Middle frontal gyrus (tissue), 1 donor: ENCODE results near the gene FPR1.
A peak's percentile ranks its signal among the peaks of the same experiment; 100 is the strongest.

Experiments
- DNase-seq: peaks from one replicate; pipeline ENCODE4 v3.0.0-alpha.2; 2015; ENCODE audit warnings: low spot score; ENCODE audit errors: extremely low spot score

The FPR1 gene

DNA sequence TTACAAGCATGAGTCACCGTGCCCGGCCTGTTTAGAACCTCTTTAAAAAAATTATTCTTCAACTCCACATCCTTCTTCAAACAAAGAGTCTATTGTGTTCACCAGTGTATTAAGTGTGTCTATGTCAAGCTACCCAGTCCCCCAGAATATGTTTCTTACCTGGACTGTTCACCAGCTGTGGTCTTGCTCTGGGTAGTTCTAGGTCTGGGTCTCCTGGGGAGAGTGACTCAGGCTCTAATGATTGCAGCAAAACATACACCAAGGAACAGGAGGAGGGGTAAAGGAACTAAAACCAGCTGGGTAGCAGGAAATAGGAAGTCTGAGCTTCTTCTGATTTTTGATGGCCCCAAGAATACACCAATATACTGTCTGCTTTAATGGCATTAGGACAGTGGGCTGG, at the start of gene FPR1:
TSS of gene FPR1 (minus strand) at position 224 of the 400 bp plus-strand sequence. CDS start 4,884 bp downstream, outside the sequence.
- no peak for DNase-seq

DNA sequence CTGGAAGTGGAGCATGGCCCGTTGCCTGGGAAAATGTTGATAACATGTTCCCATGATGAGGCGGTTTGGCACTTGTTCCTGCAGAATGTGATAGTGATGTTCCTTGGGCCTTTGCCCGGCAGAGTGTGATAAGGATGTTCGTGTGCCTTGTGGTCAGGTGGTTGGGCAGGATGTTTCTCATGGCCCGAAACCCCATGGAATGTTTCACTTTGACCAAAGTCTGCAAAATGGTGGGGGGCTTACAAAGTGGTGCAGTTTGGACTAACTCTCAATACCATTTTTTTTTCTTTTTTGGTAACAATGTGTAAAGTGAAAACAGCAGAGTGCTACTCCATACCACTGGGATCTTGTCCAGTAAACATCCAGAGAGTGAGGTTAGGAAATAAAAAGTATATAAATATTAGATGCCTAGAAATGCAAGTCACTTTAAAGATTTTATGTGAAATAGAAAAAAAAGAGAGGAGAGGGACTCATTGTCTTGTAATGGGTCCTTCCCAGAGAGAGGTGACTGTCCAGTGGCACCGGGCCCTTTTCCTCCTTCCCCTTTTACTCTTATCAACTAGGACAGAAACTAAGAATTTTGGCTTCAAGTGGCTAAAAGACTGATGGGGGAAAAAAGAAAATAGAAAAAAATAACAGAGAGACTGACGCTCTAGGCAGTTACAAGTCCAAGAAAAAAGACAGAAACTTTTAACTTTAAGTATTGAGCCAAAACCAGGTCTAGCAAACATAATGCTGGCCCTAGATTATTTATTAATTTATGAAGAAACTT, 49.0 kb upstream of the FPR1 start:
- DNase-seq: no peak

GRCh38 chr19:51799774-51800472, 48.2 kb upstream of the FPR1 start:
- DNase-seq: no peak

DNA sequence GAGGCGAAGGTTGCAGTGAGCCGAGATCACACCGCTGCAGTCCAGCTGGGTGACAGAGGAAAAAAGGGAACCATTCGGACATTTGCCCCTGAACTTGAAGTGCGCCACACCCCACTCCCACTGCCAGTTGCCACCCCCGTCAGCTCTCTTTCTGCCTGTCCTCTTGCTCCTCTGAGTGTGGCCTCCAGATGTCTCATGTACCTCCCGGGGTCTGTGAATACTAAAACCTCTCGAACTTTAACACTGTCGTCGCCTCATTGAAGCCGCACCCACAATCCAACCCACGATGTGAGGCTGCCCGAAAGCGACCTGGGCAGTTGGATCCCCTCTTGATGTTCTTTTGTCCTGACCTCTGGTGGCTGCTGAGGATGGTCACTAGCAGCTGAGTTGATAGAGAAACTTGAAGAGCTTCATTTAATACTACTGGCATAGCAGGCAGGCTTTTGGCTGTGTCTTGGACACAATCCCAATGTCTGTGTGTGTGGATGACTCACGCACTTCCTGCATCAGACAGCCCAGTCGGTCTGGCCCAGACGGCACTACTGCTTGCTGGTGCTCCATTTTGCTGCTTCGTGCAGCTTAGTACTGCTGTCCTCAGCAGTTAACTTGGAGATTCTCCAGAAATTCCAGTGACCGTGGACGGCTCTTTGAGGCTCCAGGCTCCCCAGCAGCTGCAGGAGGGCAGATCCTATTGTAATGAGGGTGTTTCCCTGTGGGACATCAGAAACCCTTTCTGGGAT, 47.5 kb upstream of the FPR1 start:
- peak; percentile 46 for DNase-seq

DNA sequence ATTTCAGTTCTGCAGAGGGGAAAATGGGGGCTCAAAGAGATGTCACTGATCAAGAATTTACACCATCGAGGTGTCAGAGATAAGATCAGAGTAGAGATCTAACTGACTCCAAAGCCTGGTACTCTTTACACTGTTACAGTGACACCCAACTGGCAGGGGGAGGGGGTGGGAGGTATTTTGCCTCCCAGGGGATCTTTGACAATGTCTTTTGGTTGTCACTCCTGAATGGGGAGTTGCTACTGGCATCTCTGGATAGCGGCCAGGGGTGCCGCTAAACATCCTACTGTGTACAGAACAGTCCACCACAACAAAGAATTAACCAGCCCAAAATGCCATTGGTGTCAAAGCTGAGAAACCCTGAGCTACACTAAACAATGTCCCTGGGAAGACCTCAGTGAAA, 46.4 kb upstream of the FPR1 start:
- DNase-seq: no peak

GRCh38 chr19:51797480-51797879, 45.8 kb upstream of the FPR1 start:
- DNase-seq: no peak

GRCh38 chr19:51796195-51796679, 44.6 kb upstream of the FPR1 start:
- no peak for DNase-seq

- no peak for DNase-seq
Observed at GRCh38 chr19:51794885-51795490, 43.3 kb upstream of the FPR1 start, which contains the start of gene FPR3. Gene FPR3 (plus strand): TSS chr19:51795157. CDS start chr19:51823749, 28,592 bp downstream.

GRCh38 chr19:51793994-51794393, 42.3 kb upstream of the FPR1 start:
- no peak for DNase-seq

DNA sequence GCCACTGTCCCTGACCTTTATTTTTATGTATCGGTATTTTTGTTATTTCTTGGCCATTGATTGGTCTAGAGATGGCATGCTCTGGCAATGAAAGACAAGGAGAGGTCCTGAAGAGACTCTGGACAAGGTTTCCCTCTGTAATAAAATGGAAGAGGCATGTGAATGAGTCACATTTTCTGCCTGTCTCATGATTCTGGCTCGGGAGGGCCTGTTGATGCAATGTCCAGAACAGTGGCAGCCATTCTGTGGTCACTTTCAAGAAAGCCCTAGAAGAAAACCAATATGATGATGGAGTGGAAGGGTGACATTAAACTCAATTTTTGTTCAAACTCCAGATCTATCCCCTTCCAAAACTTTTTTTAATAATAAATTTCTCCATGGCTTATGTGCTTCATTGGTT, 41.3 kb upstream of the FPR1 start:
- no peak for DNase-seq

DNA sequence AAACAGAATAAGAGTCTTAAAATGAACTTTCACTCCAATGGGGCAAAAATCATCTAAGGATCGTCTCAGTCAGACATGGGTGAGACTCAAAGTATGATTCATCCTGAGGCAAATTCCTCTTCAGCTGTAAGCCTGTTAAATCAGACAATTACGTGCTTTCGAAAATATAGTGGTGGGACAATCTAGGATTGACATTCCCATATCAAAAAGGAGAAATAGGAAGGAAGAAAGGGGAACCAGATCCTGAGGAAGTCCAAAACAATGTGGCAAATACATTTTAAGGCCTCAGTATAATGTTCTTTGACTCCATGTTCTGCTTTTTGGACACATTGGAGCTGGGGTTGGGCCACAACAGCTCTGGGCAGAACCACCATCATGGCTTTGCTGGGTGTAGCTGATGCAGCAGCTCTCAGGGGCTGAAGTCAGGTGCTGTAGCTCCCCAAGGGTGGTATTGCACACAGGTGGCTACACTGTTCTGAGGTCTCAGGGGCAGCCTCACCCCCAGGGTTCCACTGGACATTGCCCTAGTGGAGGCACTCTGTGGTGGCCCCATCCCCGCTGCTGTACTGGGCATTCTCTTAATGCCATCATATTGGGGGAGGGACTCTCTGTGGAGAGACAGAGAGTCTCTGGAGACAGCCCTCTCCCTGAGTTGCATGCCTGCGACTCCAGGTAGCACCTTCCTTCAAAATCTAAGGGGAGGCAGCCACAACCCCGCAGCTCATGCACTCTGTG, 37.5 kb upstream of the FPR1 start:
- DNase-seq: no peak

DNA sequence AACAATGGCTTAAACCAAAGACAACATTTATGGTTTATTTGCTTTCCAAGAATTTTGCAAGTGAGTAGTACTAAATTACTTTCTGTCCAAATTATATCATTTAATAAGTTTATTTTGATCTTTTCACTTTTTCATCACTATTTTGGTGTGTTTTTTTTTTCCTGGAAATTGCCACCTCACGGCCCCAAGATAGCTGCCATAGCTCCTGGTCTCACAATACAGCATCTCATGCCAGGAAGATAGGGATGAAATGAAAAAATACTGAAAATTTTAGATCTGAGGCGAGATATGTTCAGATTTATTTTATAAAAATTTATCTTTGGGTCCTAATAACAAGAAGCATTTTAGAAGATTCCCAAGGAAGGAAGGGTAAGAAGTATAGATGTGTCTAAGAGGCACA, 36.4 kb upstream of the FPR1 start:
- no peak for DNase-seq

DNA sequence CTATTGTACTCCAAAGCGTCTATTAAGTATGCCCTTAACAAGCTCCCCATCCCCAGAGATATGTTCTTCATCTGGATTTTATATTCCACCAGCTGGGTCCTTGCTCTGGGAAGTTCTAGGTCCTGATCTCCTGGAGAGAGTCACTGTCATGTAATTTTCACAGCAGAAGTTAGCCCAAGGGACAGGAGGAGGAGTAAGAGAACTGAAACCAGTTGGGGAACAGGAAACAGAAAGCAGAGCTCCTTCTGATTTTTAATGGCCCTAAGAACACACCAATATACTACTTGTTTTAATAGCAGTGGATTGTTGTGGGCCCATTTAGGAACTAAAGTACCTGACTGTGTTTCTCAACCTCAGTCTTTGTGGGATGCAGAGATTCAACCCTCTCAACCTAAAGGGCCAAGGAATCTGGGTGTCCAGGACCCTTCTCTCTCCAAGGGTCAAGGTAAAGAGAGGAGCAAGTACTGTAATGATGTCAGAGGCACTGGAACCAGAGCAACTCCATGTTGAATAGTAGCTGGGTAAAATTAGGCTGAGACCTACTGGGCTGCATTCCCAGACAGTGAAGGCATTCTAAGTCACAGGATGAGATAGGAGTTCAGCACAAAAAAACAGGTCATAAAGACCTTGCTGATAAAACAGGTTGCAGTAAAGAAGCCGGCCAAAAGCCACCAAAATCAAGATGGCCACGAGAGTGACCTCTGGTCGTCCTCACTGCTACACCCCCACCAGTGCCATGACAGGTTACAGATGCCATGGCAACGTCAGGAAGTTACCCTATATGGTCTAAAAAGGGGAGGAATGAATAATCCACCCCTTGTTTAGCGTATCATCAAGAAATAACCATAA, 35.2 kb upstream of the FPR1 start:
- DNase-seq: no peak

DNA sequence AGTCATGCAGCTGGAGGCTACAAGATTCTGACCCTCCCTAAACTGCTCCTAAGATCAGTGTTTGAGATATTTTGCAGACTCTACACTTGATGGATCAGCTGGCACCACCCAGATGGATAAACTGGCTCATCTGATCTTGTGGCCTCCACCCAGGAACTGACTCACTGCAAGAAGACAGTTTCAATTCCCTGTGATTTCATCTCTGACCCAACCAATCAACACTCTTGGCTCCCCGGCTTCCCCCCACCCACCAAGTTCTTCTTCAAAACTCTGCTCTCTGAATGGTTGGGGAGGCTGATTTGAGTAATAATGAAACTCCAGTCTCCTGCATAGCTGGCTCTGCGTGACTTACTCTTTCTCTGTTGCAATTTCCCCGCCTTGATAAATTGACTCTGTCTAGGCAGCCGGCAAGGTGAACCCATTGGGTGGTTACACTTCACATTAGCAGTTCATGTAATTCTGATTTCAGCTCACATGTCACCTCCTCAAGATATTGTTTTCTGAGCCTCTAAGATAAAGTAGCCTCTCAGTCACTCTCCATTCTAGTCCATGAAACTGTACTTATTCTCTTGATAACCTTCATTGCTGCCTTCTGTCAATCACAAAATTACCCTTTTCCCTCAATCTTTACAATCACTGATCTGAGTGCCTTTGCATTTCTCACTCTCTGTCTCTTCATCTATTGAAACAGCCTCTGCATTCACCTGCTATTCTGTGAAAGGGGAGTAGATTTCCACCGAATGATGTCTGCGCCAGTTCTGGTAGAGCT, 33.4 kb upstream of the FPR1 start:
- DNase-seq: no peak

DNA sequence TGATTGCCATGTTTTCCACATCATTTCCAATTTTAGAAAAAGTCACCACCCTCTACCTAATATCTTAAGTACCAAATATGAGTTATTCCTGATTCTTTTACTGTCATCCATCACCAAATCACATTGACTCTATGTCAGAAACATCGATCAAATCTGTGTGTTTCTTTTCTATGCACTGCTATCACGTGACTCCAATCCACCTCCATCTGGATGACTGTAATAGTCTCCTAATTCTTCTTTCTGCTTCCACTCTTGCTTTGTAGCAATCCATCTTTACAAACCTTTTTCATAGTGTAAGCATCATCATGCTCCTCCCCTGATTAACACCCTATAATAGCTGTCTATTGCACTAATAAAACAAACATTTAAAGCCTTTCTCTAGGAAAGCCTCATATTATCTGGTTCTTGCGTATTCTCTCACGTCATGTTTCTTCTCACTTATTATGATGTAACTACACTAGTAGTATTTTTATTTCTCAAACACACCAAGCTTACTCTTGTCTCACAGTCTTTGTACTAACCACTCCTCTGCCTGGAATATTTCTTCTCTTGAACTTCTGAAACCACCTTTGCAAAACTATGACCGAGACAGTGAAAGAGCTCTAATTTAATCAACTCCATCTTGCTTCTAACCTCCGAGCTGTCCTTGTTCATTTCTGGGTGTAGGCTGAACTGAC, 32.6 kb upstream of the FPR1 start:
- no peak for DNase-seq

DNA sequence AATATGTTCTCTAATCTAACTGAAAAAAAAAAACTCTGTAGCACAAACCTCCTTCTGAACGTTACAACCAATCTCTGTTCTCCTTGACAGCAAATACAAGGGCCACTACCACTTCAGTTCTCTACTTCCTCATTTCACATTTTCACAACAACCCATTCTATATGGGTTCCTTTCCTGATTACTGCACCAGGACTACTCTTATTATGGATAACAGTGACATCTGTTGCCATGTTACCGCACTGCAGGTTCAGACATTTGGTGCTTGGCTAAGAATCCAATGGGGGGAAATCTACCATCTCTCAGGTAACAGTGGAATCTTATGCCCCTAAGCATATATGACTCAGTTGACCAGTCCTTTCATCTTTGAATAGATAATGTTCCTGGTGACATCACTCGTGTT, 31.7 kb upstream of the FPR1 start:
- DNase-seq: no peak

GRCh38 chr19:51781999-51782398, 30.3 kb upstream of the FPR1 start:
- DNase-seq: no peak

DNA sequence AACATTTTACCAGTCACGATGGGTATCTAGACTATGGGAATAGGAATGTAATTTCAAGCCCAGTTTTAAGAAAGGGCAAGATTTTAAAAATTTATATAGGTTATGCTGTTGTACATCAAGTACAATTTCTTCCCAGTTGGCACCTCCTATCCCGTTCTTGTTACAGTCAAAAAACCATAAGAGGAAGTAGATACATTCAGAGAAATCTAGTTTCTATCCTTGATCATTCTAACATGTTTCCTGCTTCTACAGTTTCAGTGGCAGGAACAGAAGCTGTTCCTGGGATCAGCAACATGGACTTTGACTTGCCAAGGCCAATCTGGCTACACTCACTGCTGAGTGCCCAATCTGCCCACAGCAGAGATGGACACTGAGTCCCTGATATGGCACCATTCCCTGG, 28.6 kb upstream of the FPR1 start:
- no peak for DNase-seq

DNA sequence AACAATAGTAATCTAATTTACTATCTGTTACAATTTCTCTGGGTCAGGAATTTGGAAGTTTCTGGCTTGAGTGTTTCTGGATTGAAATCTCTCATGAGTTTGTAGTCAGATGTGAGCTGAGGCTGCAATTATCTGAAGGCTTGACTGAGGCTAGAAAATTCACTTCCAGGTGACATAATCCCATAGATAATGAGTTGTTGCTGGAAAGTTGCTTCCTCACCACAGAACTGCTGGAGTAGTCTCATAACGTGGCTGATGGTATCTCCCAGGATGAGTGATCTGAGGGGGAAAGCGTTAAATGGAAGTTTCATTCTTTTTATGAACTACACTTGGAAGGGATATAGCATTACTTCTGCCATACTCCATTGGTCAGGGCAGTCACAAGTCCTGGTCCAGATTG, 28.0 kb upstream of the FPR1 start:
- no peak for DNase-seq
